GM20000 (cell line): Measurements from ENCODE around the gene RASSF5.

ENCODE experiments used
- DNase-seq: peaks from one replicate; pipeline ENCODE4 v3.0.0; 2012; ENCODE audit warnings: low spot score
- TF ChIP-seq, protein P1 (sequence below): IDR thresholded peaks from 2 replicates; pipeline ENCODE4 v1.5.1; 2012; ENCODE audit warnings: mild to moderate bottlenecking, control low read depth; ENCODE audit errors: extremely low read depth, missing control alignments

Gene RASSF5

DNA sequence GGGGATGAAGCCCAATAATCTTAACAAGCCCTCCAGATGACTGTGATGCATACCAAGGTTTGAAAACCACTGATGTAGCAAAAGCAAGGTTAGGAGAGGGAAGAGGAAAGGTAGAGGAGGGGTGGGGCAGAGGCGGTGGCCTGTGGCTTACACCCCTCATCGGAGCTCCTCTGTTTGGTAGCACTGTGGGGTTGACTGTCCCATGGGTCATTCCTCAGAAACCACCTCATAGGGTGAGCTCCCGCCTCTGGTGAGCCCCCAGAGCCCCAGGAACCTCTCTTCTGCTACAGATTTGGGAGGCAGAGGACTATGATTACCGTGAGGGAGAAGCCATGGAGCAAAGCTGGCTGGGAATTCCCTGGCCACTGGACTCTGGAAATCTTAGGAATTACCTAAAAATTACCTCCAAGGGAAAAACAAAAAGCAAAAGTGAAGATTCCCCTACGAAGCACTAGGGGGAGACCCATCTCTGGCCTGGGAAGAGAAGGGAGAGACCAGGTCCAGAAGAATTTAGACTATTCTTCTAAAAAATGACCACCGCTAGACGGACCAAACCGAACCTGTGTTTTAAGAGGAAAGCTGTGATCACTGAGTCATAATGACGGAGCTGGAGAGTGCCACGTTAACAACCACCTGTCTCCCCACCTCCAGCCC is 1.5 kb upstream of the RASSF5 start:
- DNase-seq, result peak; percentile 41
- TF ChIP-seq, protein P1, sequence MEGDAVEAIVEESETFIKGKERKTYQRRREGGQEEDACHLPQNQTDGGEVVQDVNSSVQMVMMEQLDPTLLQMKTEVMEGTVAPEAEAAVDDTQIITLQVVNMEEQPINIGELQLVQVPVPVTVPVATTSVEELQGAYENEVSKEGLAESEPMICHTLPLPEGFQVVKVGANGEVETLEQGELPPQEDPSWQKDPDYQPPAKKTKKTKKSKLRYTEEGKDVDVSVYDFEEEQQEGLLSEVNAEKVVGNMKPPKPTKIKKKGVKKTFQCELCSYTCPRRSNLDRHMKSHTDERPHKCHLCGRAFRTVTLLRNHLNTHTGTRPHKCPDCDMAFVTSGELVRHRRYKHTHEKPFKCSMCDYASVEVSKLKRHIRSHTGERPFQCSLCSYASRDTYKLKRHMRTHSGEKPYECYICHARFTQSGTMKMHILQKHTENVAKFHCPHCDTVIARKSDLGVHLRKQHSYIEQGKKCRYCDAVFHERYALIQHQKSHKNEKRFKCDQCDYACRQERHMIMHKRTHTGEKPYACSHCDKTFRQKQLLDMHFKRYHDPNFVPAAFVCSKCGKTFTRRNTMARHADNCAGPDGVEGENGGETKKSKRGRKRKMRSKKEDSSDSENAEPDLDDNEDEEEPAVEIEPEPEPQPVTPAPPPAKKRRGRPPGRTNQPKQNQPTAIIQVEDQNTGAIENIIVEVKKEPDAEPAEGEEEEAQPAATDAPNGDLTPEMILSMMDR, result peak; percentile 42

DNA sequence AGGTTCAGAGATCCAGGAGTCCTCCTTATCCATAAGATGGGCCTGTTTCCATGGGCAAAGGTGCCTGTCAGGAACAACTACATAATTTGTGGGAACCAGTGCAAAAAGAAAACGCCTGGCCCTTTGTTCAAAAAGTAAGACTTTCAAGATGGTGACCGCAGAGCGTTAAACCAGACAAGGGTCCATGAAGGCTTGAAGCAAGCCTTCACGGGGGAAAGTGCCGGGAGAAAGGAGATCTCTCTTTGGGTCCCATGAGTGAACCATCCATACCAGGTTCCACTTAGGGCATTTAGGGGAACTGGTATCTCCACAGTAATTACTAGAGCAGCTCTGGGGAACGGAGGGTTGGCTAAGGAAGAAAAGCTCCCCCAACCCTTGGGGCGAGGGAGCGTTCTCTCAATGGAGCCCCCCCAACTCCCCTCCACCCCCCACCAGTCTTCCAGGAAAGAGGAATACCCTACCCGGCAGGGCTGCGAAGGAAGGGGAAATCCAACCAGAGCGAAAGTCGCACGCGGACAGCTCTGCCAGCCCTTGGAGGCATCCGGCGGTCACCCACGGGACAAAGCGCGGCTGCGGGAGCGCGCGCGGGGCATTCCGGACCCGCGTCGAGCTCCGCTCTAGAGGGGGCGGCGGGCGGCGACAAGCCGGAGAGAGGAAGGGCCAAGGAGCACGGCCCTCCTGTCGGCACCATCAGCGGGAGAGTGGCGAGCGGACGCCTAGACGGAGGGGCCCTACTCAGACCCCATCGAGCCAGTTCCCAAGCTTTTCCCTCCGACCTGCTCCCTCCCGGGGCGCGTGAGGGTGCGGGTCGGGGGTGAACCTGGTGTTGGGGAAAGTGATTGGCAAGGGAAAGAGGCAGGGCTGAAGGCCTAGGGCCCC is 687 bp upstream of the RASSF5 start:
- peak; percentile 57 for DNase-seq
- TF ChIP-seq, protein P1, result no peak

DNA sequence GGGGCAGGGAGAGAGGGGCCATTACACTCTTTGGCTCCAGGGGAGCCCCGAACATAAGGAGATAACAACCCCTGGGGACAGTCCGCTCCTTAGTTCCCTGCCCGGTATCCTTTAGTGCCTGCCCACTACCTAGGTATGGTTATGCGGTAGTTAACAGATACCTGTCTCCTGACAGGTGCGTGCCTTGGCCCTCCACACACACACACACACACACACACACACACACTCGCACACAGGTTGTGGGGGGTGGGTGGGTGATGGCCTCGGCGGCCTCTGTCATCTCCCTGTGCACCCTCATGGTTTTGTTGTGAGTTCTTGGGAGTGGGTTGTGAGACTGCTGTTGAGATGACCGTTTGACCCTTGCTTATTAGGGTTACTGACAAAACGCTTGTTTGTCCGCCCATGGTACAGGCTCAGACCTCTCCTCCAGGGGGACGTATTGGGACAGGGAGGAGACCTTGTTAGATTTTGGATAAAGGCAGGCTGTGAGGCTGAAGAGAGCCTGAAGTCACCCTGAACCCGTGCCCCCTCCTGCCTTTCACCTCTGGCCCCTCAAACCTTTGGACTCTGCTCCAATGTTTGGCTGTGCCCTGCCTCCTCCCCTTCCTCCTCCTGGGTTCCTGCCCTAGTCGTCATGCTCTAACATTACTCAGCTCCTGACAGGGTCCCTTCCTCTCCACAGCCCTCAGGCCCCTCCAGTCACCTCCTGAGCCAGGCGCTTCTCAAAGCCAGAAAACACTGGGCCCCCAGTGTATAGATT is 979 bp downstream of the RASSF5 start:
- no peak for DNase-seq
- TF ChIP-seq, protein P1, result no peak

DNA sequence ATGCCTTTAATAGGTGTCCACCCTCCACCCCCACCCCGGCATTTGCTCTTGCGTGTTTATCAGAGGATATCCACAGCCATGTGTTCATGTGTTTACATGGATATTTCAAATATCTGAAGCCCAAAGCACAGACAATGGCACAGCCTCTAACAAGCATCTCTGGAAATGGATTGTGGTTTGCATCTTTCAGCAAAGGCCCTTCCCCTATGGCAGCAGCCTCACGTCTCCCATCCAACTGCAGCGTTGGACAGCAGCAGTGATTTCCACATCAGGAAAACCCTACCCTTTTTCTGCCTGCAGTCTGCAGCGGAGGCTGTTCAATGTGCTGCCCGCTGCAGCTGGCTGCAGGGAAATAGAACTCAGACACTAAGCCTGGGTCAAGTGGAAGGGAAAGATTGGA is 1.6 kb downstream of the RASSF5 start:
- TF ChIP-seq, protein P1, result no peak
- no peak for DNase-seq

- no peak for DNase-seq
- TF ChIP-seq, protein P1, result no peak
Measured at GRCh38 chr1:206509612-206510257, 2.4 kb downstream of the RASSF5 start.

GRCh38 chr1:206510371-206510770 is 3.0 kb downstream of the RASSF5 start:
- TF ChIP-seq, protein P1, result no peak
- no peak for DNase-seq
